Suprapubic skin (tissue), 4 donors: ENCODE data around the gene S1PR4.

Source experiments
- CTCF ChIP-seq, 2 donors: fragments of 200-600 bp in 1 of 2; fragments of 450-650 bp in 1 of 2; sonication (generic) in 1 of 2; IDR thresholded peaks; one replicate each; pipeline ENCODE4 v1.5.1; 2016 to 2019; ENCODE audit warnings: antibody characterized with exemption in 2 of 2, mild to moderate bottlenecking in 1 of 2, moderate library complexity in 1 of 2
- EP300 ChIP-seq: sonication (generic); formaldehyde crosslinking; IDR thresholded peaks from one replicate; pipeline ENCODE4 v1.6.1; 2017; ENCODE audit warnings: antibody characterized with exemption
- POLR2A ChIP-seq, 2 donors: fragments of 450-650 bp; IDR thresholded peaks; one replicate each; pipeline ENCODE4 v1.6.1; 2017; ENCODE audit warnings: antibody characterized with exemption in 2 of 2, mild to moderate bottlenecking in 2 of 2, moderate library complexity in 2 of 2
- POLR2AphosphoS5 ChIP-seq, 3 donors: sonication (generic); formaldehyde crosslinking; IDR thresholded peaks; one replicate each; pipeline ENCODE4 v1.6.1; 2017; ENCODE audit warnings: antibody characterized with exemption in 3 of 3

- TF ChIP-seq CTCF (IDR thresholded peaks at IDR 0.05), result no peak
- no peak for TF ChIP-seq POLR2AphosphoS5 (IDR thresholded peaks at IDR 0.05)
- no peak for TF ChIP-seq POLR2A (IDR thresholded peaks at IDR 0.05)
- no peak for TF ChIP-seq EP300
Measured at GRCh38 chr19:3183721-3184641, 5.4 kb downstream of the S1PR4 start.
